AG10803 (cell line): ENCODE data around the gene TRPV6.

Source experiments
- DNase-seq: peaks from one replicate; pipeline ENCODE4 v3.0.0; 2010; ENCODE audit warnings: low read depth
- H3K4me3 ChIP-seq: 2 replicates; pipeline ENCODE4 v1.5.1; 2011; ENCODE audit warnings: mild to moderate bottlenecking, low read length, control low read depth
- CTCF ChIP-seq: conservative IDR thresholded peaks from 2 replicates; pipeline ENCODE4 v1.5.1; 2011; ENCODE audit warnings: mild to moderate bottlenecking, low read length, control low read depth, inconsistent platforms

Gene TRPV6

DNA sequence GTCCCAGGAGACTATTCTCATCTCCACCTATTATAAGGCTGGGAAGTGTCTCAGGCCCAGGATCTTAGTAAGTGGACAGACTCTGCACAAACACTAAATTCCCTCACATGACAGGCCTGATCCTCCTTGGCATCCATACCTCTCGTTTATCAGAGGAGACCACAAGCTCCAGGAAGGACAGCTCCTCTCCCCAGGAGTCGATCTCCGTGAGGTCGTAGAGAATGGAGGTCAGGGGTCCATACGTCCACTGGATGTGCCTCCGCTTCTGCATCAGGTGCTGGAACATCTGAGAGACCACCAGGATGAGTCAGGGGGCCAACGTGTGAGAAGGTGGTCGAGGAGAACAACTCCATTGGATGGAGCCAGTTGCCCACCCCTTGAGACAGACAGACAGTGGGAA, 42.4 kb upstream of the TRPV6 start:
- no peak for TF ChIP-seq CTCF
- no peak for DNase-seq
- no peak overlapping the region for H3K4me3 ChIP-seq

DNA sequence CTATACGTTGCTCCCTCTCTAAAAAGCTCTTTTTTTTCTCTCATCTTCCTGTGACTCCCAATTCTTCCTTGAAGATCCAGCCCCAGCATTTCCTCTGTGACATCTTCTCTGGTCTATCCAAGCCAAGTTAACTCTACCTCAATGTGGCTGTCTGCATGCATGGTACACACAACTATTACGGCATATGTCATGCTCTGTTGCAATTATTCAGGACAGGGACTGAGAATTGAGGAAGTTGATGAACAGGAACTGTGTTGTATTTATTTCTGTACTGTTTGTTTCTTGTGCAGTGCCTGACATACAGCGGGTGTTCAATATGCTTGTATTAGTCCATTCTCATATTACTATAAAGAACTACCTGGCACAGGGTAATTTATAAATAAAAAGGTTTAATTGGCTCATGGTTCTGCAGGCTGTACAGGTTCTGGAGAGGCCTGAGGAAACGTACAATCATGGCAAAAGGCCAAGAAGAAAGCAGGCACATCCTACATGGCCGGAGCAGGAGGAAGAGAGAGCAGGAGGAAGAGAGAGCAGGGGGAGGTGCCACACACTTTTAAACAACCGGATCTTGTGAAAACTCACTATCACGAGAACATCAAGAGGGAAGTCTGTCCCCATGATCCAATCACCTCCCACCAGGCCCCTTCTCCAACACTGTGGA, 41.7 kb upstream of the TRPV6 start:
- H3K4me3 ChIP-seq = no peak overlapping the region
- no peak for DNase-seq
- no peak for TF ChIP-seq CTCF

DNA sequence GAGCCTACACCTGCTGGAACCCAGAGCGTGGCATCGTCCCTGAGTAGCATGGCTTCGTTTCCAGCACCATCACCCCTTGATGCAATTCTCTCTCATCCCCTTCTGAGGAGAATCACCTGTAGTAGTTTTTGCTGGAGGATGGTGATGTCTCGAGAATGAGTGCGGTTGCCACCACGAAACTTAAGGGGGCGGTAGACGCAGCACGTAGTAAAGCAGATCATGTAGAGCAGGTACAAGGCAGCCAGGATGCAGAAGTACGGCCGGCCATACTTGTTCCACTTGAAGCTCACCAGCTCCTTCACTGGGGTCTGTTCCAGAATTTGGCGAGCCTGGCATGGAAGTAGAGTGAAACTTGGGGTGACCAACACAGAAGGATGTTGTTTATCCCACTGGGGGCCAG, 39.9 kb upstream of the TRPV6 start:
- TF ChIP-seq CTCF = no peak
- H3K4me3 ChIP-seq = no peak overlapping the region
- no peak for DNase-seq

- no peak for DNase-seq
- H3K4me3 ChIP-seq = no peak overlapping the region
- TF ChIP-seq CTCF = no peak
Measured at GRCh38 chr7:142923391-142923790, 37.8 kb upstream of the TRPV6 start.

DNA sequence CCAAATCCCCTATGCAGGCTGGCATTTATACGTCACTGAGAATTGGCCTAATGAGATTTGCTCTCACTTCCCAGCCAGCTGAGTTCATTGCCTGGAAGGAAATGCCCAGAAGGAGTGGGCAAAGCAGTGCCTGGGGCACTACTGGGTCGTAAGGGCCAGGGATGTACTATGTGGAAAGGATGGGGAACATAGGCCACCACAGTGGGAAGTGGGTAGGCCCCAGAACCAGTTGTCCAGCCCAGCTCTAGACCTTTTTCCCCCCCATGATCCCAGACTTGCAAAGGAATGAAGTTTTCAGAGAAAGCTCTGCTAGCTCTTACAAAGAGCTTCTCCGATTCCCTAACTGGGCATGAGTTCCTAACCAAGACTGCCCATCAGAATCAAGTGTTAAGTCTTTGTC, 34.1 kb upstream of the TRPV6 start:
- no peak for DNase-seq
- H3K4me3 ChIP-seq = no peak overlapping the region
- no peak for TF ChIP-seq CTCF

- TF ChIP-seq CTCF = no peak
- no peak for DNase-seq
- H3K4me3 ChIP-seq = no peak overlapping the region
Measured at GRCh38 chr7:142918901-142919300, 33.4 kb upstream of the TRPV6 start.

DNA sequence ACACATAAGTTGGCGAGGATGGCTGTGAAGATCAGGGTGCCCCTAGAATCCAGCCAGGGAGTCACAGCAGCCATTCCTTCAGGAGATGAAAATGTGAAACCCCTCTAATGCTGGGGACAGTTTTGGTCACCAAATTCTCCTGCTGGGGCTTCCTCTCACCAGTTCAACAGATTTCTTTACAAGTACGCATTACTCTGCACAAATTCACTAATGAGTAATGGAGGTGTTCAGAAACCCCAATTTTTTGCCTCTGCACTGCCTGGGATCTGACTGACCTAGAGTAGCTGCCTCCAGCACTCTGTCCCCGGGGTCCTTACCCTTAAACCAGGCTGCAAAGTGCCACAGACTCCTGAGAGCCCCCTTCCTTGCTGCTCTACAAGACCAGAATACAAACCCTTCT, 31.9 kb upstream of the TRPV6 start:
- no peak overlapping the region for H3K4me3 ChIP-seq
- no peak for TF ChIP-seq CTCF
- no peak for DNase-seq
